K562 (cell line): Measurements from ENCODE around the gene NECAB3. TPM values are rescaled to one million over a fixed set of nuclear protein-coding genes. Genes with fewer than 3 reads are reported as not detected.

Experiments
- CCNT2 ChIP-seq: IDR thresholded peaks from 2 replicates; pipeline ENCODE4 v1.6.1; 2011; ENCODE audit warnings: borderline replicate concordance, low read depth, mild to moderate bottlenecking, moderate library complexity, mixed read lengths, low read length; ENCODE audit not compliant: insufficient read length; ENCODE audit errors: extremely low read depth
- DMBX1 ChIP-seq: fragments of 250-450 bp; sonication (Bioruptor Pico); IDR thresholded peaks from 2 replicates; pipeline ENCODE4 v1.8.0; 2022; ENCODE audit warnings: inconsistent platforms, mild to moderate bottlenecking, moderate library complexity, borderline replicate concordance
- EGR1 ChIP-seq: fragments of 450-650 bp; conservative IDR thresholded peaks from 2 replicates; pipeline ENCODE4 v1.6.1; 2017; ENCODE audit warnings: mild to moderate bottlenecking
- FOXK1 ChIP-seq: sonication (generic); formaldehyde crosslinking; IDR thresholded peaks from 2 replicates; pipeline ENCODE4 v1.8.0; 2022; ENCODE audit warnings: missing genetic modification reagents, mild to moderate bottlenecking, borderline replicate concordance
- FUS ChIP-seq: fragments of 200-400 bp; formaldehyde crosslinking; optimal IDR thresholded peaks from 2 replicates; pipeline ENCODE3; 2017; ENCODE audit warnings: low read depth, low read length
- KLF6 ChIP-seq: fragments of 250-450 bp; sonication (Bioruptor Pico); IDR thresholded peaks from 2 replicates; pipeline ENCODE4 v1.4.0; 2020; ENCODE audit warnings: mild to moderate bottlenecking, moderate library complexity, borderline replicate concordance
- NFE2L1 ChIP-seq: fragments of 450-650 bp; IDR thresholded peaks from 2 replicates; pipeline ENCODE4 v1.6.1; 2016; ENCODE audit warnings: missing genetic modification characterization, low read depth, mild to moderate bottlenecking, missing compliant biosample characterization, moderate library complexity, borderline replicate concordance
- PML ChIP-seq: IDR thresholded peaks from 2 replicates; pipeline ENCODE4 v1.6.1; 2012; ENCODE audit warnings: low read length, inconsistent platforms
- RBM22 ChIP-seq: fragments of 200-400 bp; formaldehyde crosslinking; IDR thresholded peaks from 2 replicates; pipeline ENCODE4 v1.6.1; 2018; ENCODE audit warnings: low read length, low read depth; ENCODE audit not compliant: poor library complexity, severe bottlenecking
- SIN3A ChIP-seq, 2 experiments: fragments of 150-350 bp in 1 of 2; IDR thresholded peaks; 2 replicates each; pipeline ENCODE4 v1.6.1; 2011 to 2016; ENCODE audit warnings: borderline replicate concordance in 2 of 2, low read depth in 2 of 2, low read length in 2 of 2, mild to moderate bottlenecking in 2 of 2, moderate library complexity in 2 of 2; ENCODE audit not compliant: control insufficient read depth in 1 of 2
- SUPT5H ChIP-seq: fragments of 450-650 bp; IDR thresholded peaks from 2 replicates; pipeline ENCODE4 v1.6.1; 2016
- TAL1 ChIP-seq: fragments of 450-650 bp; IDR thresholded peaks from 2 replicates; pipeline ENCODE4 v1.6.1; 2016; ENCODE audit warnings: mild to moderate bottlenecking
- ZNF75A ChIP-seq: fragments of 450-650 bp; formaldehyde crosslinking; IDR thresholded peaks from 2 replicates; pipeline ENCODE4 v1.4.0; 2020; ENCODE audit warnings: mild to moderate bottlenecking
- polyA plus RNA-seq, 8 experiments: library from polyadenylated mRNA; depleted of rRNA in 4 of 8; stranded (reverse) in 5 of 8; unstranded in 3 of 8; fragments of >200 nt; fragmentation: Nextera tagmentation in 2 of 8; fragmentation: Illumina TruSeq in 1 of 8; extraction: Ambion mirVana in 2 of 8; extraction: Trizol in 1 of 8; gene quantifications; 2 replicates each; pipeline versions ENCODE4 v1.2.1 to v1.2.3, GENCODE V29; 2011 to 2014; ENCODE audit warnings: inconsistent platforms in 1 of 8, missing spikeins in 1 of 8
- total RNA-seq, 7 experiments: library from RNA; depleted of rRNA in 6 of 7; stranded (reverse); fragments of >200 nt in 6 of 7; fragmentation: Illumina TruSeq in 2 of 7; extraction: Trizol in 2 of 7; gene quantifications; 2 replicates each; pipeline versions ENCODE4 v1.2.1 to v1.2.3, GENCODE V29; 2011 to 2021; ENCODE audit warnings: low replicate concordance in 1 of 7
- TF ChIP-seq, protein P1 (sequence below), 2 experiments: fragments of 250-450 bp in 1 of 2; fragments of 450-650 bp in 1 of 2; sonication (Bioruptor Pico) in 1 of 2; IDR thresholded peaks; 2 replicates each; pipeline versions ENCODE4 v1.6.1 to v1.8.0; 2016 to 2021; ENCODE audit warnings: mild to moderate bottlenecking in 2 of 2, moderate library complexity in 2 of 2, missing compliant biosample characterization in 1 of 2, missing genetic modification characterization in 1 of 2
- TF ChIP-seq, protein P2 (sequence below): fragments of 450-650 bp; formaldehyde crosslinking; IDR thresholded peaks from 2 replicates; pipeline ENCODE4 v1.4.0; 2020; ENCODE audit warnings: mild to moderate bottlenecking, moderate library complexity
- TF ChIP-seq, protein P3 (sequence below): fragments of 450-650 bp; IDR thresholded peaks from 2 replicates; pipeline ENCODE4 v1.6.1; 2014; ENCODE audit warnings: low read depth, mild to moderate bottlenecking, moderate library complexity, borderline replicate concordance
- TF ChIP-seq, protein P4 (sequence below): fragments of 450-650 bp; formaldehyde crosslinking; IDR thresholded peaks from 2 replicates; pipeline ENCODE4 v1.4.0; 2022; ENCODE audit warnings: missing genetic modification characterization
- TF ChIP-seq, protein P5 (sequence below): fragments of 450-650 bp; IDR thresholded peaks from 2 replicates; pipeline ENCODE4 v1.7.1; 2018; ENCODE audit warnings: mild to moderate bottlenecking, low read depth; ENCODE audit not compliant: partially characterized antibody

NECAB3 gene
- total and polyA plus RNA-seq, 9 of the 15 experiments (the other 6 are each of a cell fraction or from before 2014, with no cell fraction given) = 0.94 to 63.3 (median 31.5) TPM

DNA sequence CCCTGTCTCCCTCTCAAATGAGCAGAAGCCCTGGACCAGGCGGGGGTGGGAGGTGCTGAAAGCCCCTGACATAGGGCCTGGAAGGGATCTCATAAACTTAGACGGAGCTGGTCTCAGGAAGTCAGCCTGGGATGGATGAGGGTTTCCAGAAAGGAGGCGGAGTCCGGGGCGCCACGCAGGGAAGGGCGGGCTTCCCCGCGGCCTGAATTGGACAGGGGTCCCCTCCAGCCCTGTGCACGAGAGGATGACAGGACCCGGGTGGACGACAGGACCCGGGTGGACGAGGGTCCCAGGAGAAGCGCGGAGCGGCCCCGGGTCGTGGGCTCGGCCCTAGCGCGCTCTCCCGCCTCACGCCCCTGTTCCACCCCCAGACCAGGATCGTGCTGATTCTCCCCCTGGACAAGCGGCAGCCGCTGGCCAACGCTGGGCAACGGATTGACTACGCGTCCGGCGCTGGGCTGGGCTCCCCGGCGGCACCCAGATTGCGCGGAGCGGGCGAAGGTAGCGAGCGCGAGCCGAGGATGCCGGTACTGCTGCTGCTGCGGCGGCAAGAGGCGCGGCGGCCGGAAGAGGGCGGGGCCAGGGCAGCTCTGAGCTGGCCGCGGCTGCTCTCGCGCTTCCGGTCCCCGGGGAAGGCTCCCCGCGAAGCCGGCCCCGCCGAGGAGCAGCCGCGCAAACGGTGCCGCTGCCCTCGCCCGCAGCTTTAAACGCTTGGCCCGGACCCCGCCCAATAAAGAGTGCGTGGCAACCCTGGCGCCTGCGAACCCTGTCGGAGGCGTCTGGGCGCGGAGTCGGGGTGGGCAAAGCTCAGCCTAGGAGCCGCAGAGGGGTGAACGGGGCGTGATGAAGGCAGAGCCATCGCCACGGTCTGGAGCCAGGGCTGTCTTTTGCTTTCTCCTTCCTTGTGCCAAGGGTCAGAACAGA is 10.8 kb downstream of the NECAB3 start (continued):
- TF ChIP-seq, protein P1, sequence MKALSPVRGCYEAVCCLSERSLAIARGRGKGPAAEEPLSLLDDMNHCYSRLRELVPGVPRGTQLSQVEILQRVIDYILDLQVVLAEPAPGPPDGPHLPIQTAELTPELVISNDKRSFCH (CRISPR knock-in tag; IDR thresholded peaks at IDR 0.05) = no peak
- TF ChIP-seq, protein P1 (tag; IDR thresholded peaks at IDR 0.05) = no peak
- TF ChIP-seq, protein P2, sequence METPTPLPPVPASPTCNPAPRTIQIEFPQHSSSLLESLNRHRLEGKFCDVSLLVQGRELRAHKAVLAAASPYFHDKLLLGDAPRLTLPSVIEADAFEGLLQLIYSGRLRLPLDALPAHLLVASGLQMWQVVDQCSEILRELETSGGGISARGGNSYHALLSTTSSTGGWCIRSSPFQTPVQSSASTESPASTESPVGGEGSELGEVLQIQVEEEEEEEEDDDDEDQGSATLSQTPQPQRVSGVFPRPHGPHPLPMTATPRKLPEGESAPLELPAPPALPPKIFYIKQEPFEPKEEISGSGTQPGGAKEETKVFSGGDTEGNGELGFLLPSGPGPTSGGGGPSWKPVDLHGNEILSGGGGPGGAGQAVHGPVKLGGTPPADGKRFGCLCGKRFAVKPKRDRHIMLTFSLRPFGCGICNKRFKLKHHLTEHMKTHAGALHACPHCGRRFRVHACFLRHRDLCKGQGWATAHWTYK = peak; percentile 50; the same call in 1 of the 2 replicates
- TF ChIP-seq, protein P3, sequence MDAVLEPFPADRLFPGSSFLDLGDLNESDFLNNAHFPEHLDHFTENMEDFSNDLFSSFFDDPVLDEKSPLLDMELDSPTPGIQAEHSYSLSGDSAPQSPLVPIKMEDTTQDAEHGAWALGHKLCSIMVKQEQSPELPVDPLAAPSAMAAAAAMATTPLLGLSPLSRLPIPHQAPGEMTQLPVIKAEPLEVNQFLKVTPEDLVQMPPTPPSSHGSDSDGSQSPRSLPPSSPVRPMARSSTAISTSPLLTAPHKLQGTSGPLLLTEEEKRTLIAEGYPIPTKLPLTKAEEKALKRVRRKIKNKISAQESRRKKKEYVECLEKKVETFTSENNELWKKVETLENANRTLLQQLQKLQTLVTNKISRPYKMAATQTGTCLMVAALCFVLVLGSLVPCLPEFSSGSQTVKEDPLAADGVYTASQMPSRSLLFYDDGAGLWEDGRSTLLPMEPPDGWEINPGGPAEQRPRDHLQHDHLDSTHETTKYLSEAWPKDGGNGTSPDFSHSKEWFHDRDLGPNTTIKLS = peak; percentile 69; the same call in 1 of the 2 replicates
- TF ChIP-seq DMBX1 (CRISPR knock-in tag) (0 out of 2 replicates have a peak, but pooled peaks have one; percentile 34), FUS (peak; percentile 90), PML (peak; percentile 15; the same call in 1 of the 2 replicates), SUPT5H (peak; percentile 77), SIN3A (IDR thresholded peaks at IDR 0.05; ENCODE audit: borderline replicate concordance in 2 of 2, control insufficient read depth in 1 of 2, low read depth in 2 of 2, low read length in 2 of 2) (peak in 1 of 2 experiments; percentile 43; a peak in 1 of 4 replicates), ZNF75A (CRISPR knock-in tag) (0 out of 2 replicates have a peak, but pooled peaks have one; percentile 38), NFE2L1 (tag) (no peak), CCNT2 (no peak), FOXK1 (no peak), TAL1 (no peak), KLF6 (CRISPR knock-in tag) (peak; percentile 68; the same call in 1 of the 2 replicates), RBM22 (peak; percentile 91), EGR1 (peak; percentile 25)
- TF ChIP-seq, protein P4, sequence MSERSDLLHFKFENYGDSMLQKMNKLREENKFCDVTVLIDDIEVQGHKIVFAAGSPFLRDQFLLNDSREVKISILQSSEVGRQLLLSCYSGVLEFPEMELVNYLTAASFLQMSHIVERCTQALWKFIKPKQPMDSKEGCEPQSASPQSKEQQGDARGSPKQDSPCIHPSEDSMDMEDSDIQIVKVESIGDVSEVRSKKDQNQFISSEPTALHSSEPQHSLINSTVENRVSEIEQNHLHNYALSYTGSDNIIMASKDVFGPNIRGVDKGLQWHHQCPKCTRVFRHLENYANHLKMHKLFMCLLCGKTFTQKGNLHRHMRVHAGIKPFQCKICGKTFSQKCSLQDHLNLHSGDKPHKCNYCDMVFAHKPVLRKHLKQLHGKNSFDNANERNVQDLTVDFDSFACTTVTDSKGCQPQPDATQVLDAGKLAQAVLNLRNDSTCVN (CRISPR knock-in tag) = peak; percentile 53
- TF ChIP-seq, protein P5, sequence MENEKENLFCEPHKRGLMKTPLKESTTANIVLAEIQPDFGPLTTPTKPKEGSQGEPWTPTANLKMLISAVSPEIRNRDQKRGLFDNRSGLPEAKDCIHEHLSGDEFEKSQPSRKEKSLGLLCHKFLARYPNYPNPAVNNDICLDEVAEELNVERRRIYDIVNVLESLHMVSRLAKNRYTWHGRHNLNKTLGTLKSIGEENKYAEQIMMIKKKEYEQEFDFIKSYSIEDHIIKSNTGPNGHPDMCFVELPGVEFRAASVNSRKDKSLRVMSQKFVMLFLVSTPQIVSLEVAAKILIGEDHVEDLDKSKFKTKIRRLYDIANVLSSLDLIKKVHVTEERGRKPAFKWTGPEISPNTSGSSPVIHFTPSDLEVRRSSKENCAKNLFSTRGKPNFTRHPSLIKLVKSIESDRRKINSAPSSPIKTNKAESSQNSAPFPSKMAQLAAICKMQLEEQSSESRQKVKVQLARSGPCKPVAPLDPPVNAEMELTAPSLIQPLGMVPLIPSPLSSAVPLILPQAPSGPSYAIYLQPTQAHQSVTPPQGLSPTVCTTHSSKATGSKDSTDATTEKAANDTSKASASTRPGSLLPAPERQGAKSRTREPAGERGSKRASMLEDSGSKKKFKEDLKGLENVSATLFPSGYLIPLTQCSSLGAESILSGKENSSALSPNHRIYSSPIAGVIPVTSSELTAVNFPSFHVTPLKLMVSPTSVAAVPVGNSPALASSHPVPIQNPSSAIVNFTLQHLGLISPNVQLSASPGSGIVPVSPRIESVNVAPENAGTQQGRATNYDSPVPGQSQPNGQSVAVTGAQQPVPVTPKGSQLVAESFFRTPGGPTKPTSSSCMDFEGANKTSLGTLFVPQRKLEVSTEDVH = peak; percentile 38
